ENCODE measurements around the gene SYT17.

SYT17 gene

GRCh38 chr16:19147627-19148026, 20.4 kb upstream of the SYT17 start:
- no peak for DNase-seq (ENCODE audit: low spot score)
- TF ChIP-seq, protein P1, sequence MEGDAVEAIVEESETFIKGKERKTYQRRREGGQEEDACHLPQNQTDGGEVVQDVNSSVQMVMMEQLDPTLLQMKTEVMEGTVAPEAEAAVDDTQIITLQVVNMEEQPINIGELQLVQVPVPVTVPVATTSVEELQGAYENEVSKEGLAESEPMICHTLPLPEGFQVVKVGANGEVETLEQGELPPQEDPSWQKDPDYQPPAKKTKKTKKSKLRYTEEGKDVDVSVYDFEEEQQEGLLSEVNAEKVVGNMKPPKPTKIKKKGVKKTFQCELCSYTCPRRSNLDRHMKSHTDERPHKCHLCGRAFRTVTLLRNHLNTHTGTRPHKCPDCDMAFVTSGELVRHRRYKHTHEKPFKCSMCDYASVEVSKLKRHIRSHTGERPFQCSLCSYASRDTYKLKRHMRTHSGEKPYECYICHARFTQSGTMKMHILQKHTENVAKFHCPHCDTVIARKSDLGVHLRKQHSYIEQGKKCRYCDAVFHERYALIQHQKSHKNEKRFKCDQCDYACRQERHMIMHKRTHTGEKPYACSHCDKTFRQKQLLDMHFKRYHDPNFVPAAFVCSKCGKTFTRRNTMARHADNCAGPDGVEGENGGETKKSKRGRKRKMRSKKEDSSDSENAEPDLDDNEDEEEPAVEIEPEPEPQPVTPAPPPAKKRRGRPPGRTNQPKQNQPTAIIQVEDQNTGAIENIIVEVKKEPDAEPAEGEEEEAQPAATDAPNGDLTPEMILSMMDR (IDR thresholded peaks at IDR 0.05): no peak
- Histone ChIP-seq H3K27ac (no peak overlapping the region), H3K4me3 (no peak overlapping the region)

GRCh38 chr16:19148189-19148588, 19.9 kb upstream of the SYT17 start:
- no peak for DNase-seq (ENCODE audit: low spot score)
- no peak overlapping the region for H3K27ac ChIP-seq
- TF ChIP-seq, protein P1 (IDR thresholded peaks at IDR 0.05): no peak
- H3K4me3 ChIP-seq: no peak overlapping the region

DNA sequence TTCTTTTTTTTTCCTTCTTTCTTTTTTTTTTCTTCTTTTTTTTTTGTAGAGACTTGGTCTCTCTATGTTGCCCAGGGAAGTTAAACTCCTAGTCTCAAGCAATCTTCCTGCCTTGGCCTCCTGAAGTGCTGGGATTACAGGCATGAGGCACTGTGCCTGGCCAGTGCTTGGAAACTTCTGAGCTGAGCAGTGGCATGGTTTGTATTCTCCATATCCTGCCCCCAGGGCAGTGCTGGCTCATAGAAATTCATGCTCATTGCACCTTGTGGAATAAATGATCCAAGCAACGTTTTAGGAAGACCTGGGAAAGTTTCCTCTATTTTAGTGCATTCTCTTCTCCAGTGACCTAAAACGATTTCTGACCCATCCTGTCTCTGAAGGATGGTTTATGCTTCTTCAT, 16.7 kb upstream of the SYT17 start:
- no peak overlapping the region for H3K4me3 ChIP-seq
- no peak for DNase-seq (ENCODE audit: low spot score)
- TF ChIP-seq, protein P1 (IDR thresholded peaks at IDR 0.05): no peak
- H3K27ac ChIP-seq: no peak overlapping the region

DNA sequence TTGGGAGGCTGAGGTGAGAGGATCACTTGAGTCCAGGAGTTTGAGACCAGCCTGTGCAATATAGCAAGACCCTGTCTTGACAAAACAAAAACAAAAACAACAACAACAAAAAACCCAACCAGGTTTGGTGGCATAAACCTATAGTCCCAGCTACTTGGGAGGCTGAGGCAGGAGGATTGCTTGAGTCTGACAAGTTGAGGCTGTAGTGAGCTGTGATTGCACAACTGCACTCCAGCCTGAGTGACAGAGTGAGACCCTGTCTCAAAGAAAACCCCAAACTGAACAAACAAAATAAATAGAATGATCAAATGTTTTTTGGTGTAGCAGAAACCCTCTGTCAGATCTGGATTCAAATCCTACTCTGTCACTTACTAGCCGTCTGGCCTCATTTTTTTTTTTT, 16.0 kb upstream of the SYT17 start:
- H3K4me3 ChIP-seq: no peak overlapping the region
- TF ChIP-seq, protein P1 (IDR thresholded peaks at IDR 0.05): no peak

DNA sequence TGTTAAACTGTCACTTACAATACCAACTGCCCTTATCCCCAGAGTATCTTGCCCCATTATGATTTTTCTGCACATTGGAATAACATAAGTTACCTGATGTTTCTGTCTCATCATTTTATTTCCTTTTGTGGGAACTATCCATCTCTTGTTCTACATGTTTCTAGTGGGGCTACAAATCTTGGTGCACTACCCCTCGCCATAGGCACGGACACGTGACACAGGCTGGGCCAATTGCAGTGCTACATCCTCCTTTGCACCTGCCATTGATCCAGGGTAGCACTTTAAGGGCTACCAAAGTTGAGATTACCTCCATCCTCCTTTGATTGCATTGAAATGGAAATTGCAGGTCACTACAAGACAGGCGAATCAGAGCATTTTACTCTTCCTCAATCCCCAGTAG, 14.2 kb upstream of the SYT17 start:
- TF ChIP-seq, protein P1 (IDR thresholded peaks at IDR 0.05): no peak
- Histone ChIP-seq H3K4me3 (no peak overlapping the region), H3K27ac (no peak overlapping the region)
- DNase-seq (ENCODE audit: low spot score): no peak

More for the DNA sequence above, 16.0 kb upstream of the SYT17 start:
- DNase-seq (ENCODE audit: low spot score): no peak
- H3K27ac ChIP-seq: no peak overlapping the region

GRCh38 chr16:19162085-19162484, 6.0 kb upstream of the SYT17 start:
- no peak overlapping the region for H3K4me3 ChIP-seq
- H3K27ac ChIP-seq: no peak overlapping the region
- TF ChIP-seq, protein P1 (IDR thresholded peaks at IDR 0.05): no peak
- DNase-seq (ENCODE audit: low spot score): no peak

GRCh38 chr16:19163215-19163614, 4.8 kb upstream of the SYT17 start:
- H3K27ac ChIP-seq: no peak overlapping the region
- DNase-seq (ENCODE audit: low spot score): no peak

More at GRCh38 chr16:19163215-19163614, 4.8 kb upstream of the SYT17 start:
- H3K4me3 ChIP-seq: no peak overlapping the region
- TF ChIP-seq, protein P1 (IDR thresholded peaks at IDR 0.05): no peak

Measured in coronary artery (tissue), 2 donors.